Frontal cortex (tissue), 4 donors: ENCODE measurements around the gene MED15. TPM values are rescaled to one million over a fixed set of nuclear protein-coding genes. Genes with fewer than 3 reads are reported as not detected.
"Not testable (repeated sequence)": the region's sequence is repeated elsewhere in the genome, so short reads cannot be mapped to it uniquely, and the experiment has no call there.

Experiments
- DNase-seq, 2 donors: peaks; one replicate each; pipeline ENCODE4 v3.0.0; 2012; ENCODE audit warnings: low spot score in 2 of 2
- FAIRE-seq: peaks from 2 replicates; lab custom pipeline; 2012; peaks lifted over from hg19 to GRCh38; lab: Jason Lieb, UNC
- total RNA-seq: library from RNA; depleted of rRNA; stranded (reverse); fragments of >200 nt; gene quantifications from one replicate; pipeline ENCODE4 v1.2.3, GENCODE V29; 2014
- donor health status: control.
- donor health status: control.
- donor health status: control.

The MED15 gene
- total RNA-seq, 1 donor from 2014 or later = 13.0 TPM

DNA sequence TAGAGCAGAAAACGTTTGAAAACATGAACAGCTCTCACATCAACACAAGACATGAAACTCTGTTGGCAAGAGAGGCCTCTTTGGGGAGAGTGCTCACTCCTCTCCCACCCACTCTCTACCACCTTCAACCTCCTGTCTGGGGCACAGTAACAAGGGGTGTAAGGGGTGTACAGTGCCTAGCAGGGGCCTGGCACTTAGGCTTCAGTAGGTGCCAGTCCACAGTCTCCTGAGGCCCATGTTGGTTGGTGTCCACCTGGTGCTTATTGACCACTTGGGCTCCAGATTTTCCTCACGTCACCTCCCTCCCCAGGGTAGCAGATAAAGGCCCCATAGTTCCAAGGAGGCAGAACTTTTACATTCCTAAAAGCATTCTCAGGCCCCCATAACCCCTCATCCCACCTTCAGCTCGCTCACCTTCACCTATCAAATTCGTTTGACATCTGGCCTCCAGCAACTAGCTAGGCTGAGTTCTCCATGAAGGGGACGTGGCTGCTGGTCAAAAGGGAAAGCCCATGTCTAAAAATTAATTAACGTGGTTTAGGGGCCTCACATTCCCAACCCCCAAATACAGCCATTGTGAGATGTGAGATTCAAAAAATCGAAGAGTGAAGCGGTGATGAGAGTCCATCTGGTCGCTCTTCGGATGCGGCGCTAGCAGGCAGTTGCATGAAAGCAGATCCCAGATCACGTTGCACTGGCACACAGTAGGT, 712 bp upstream of the MED15 start:
- FAIRE-seq (no peak), DNase-seq (no peak)

- not testable (repeated sequence) for DNase-seq, FAIRE-seq
Observed at GRCh38 chr22:20508067-20508755, 801 bp downstream of the MED15 start.

DNA sequence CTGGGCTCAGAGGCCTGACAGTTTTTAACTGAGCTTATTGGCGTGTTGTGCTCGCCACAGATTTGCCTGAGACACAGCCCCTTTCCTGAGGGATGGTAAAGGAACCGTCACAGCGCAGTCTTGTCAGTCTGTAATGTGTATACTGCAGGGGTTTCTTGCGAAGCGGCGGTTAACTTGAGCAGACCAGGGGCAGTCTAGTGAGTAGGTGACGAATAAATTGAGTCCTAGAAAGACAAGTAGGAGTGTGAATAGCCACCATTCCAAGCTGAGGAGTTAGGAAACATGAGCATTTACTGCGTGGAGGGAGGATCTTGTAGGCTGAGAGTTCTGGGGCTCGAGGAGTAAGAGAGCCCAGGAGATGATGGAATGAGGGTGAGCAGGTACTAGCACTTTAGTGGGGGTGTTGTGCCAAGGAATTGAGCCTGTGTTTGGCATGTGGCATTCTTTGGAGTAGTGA, 1.4 kb downstream of the MED15 start:
- DNase-seq = no peak
- no peak for FAIRE-seq

DNA sequence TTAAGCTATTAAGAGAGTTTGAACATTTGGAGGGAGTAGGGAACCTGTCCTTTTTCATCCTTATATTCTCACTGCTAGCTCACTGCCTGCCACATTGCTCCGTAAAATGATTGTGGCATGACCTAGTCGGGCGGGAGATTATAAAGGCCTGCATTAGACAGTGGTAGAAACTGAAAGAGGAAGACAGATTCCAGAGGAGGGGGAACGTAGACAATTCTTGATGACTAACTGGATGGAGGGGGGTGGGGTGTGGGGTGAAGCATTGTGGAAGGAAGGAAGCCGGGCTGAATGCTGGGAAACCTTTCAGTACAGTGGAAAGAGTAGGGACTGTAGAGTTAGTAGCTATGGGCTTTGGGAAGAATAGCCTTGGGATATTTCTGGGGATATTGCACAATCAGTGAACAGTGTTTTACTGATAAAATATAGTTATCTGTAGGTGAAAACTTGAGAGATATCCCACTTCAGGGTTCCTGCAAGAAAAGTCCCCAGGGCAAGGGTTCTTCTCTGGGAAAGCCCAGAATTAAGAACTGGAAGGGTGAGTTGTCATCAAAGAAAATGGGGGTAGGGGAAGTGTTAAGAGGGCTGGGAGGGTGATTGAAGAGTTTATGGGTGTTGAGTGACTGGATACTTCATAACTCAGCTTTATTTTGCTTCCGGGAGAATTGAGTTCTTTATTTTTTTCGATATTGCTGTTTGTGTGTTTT, 2.1 kb downstream of the MED15 start:
- DNase-seq (peak in 1 of 2 donors; percentile 68), FAIRE-seq (no peak)

GRCh38 chr22:20510811-20511577, 3.6 kb downstream of the MED15 start:
- DNase-seq = no peak
- no peak for FAIRE-seq

GRCh38 chr22:20511578-20512229, 4.3 kb downstream of the MED15 start:
- no peak for FAIRE-seq

GRCh38 chr22:20514658-20515406, 7.4 kb downstream of the MED15 start:
- DNase-seq (no peak), FAIRE-seq (no peak)

More at GRCh38 chr22:20511578-20512229, 4.3 kb downstream of the MED15 start:
- no peak for DNase-seq

GRCh38 chr22:20516399-20516798, 9.0 kb downstream of the MED15 start:
- DNase-seq (no peak), FAIRE-seq (no peak)

DNA sequence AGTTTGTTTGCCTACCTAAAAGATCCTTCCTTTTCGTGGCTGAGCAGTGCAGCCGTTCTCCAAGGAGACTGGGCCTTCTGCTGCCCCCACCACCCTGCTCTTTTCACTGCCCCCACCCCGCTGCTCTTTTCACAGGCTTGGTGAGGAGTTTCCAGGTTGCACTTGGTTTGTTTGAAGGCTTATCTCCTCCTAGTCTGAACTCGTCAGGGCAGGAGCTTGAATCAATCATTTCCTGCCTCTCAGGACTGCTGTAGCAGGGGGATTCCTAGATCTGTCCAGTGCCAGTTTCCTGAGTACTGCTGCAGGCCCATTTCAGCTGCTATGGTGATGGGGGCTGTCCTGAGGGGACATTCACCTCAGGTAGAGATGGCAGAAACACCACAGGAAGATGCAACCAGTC, 10.0 kb downstream of the MED15 start:
- DNase-seq (no peak), FAIRE-seq (no peak)

GRCh38 chr22:20517841-20518592, 10.6 kb downstream of the MED15 start:
- FAIRE-seq (no peak), DNase-seq (no peak)

DNA sequence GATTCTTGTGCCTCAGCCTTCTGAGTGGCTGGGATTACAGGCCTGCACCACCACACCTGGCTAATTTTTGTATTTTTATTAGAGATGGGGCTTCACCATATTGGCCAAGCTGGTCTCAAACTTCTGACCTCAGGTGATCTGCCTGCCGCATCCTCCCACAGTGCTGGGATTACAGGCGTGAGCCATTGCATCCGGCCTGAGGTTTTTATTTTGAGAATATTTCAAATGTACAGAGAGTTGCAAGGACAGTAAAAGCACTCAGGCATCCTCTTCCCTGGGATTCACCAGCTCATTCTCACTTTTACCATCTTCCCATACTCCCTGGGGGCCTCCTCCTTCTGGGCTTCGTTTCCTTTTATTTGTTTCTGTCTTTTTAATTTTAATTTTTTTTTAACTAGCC, 12.1 kb downstream of the MED15 start:
- FAIRE-seq = no peak
- no peak for DNase-seq

DNA sequence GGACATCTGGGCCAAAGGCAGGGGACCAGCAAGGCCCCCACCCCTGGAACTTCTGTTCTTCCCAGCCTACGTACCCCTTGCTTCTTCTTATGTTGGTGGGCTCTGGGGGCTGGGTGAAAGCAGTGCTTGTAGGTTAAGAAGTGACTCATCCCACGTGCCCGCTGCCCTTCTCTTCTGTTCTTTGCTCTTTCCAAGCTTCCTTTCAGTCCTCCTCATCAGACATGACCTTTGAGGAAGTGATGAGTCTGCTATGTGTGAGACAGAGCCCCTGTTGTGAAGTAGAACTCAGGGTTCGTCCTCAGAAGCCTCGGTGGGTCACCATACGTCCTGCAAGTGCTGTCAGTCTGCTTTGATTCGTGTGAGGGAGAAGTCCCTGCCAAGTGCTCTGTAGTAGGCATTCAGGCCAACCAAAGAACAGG, 12.7 kb downstream of the MED15 start:
- DNase-seq = no peak
- no peak for FAIRE-seq

- FAIRE-seq = no peak
Observed at GRCh38 chr22:20522134-20523004, 15.0 kb downstream of the MED15 start.

DNA sequence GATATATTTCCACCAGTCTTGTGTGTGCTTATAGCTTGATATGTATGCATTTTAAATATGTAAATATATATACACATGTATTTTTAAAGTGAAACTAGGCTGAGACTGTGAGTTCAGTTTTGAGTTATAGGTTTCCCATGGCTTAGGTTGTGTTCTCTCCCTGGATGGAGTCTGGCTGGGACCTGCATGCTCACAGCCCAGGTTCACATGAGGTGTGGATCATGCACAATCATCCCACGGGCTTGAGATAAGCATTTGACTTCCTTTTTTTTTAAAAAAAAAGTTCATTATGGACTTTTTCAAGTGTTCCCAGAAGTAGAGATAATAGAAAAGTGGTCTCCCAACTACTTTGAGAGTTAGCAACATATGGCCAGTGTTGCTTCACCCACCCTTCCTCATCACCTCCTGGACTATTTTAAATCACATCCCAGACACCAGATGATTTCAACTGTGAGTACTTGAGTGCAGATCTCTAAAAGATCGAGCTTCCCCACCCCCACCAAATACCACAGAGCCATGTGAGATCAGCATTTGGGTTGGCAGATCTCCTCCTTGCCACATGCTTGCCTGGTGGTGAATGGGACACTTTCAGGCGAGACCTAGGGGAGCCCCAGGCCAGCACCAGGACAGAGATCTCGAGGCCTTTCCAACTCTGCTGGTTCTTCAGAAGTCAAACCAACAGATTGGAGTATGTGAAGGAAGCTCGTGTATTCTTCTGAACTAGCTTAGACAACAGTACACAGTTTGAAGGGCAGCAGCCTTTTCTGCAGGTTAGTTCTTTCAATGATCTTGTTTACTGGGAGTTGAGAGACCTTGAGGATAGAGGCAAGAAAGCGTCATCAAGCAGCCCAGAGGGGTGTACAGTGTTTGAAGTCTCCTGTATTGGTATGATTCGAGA, 15.9 kb downstream of the MED15 start:
- DNase-seq = no peak

More at GRCh38 chr22:20522134-20523004, 15.0 kb downstream of the MED15 start:
- DNase-seq = no peak

DNA sequence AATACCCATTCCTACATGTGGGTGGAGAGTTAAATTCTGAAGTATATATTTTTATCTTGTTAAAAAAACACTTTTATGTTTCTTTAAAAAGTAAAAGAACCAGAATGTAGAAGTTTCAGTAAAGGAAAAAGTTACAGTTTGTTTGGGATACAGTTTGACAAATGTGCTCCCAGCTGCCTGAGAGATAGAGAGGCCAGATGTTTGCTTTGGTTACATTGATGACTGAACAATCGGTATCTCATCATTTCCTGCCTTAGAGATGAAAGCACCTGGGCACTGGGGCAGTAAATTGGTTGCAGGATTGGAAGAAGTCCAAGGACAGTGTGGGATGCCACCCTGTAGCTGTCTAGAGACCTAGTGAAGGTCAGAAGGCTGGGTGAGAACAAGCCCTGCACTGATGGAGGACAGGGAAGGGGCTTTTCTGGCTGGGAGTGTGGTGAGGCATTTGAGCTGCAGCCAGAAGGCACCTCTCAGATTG, 16.6 kb downstream of the MED15 start:
- DNase-seq (no peak), FAIRE-seq (no peak)

More for the DNA sequence above, 15.9 kb downstream of the MED15 start:
- no peak for FAIRE-seq

GRCh38 chr22:20525048-20525447, 17.6 kb downstream of the MED15 start:
- FAIRE-seq = no peak
- no peak for DNase-seq
